DOHH2 (cell line): ENCODE measurements around the gene CDCA5.

Experiments used
- H3F3A ChIP-seq: fragments of 200-600 bp; sonication (generic), shearing (Covaris generic); 2 replicates; pipeline ENCODE4 v1.6.0; 2016; ENCODE audit warnings: antibody characterized with exemption, mild to moderate bottlenecking; ENCODE audit not compliant: control insufficient read depth, insufficient read depth
- H3K27ac ChIP-seq: fragments of 200-600 bp; sonication (generic); 2 replicates; pipeline ENCODE4 v1.5.1; 2014; ENCODE audit warnings: low read depth, mild to moderate bottlenecking, low read length, moderate library complexity
- H3K27me3 ChIP-seq: fragments of 200-600 bp; sonication (generic); 2 replicates; pipeline ENCODE4 v1.6.1; 2014; ENCODE audit warnings: mild to moderate bottlenecking, low read length, mixed read lengths; ENCODE audit not compliant: control insufficient read depth
- H3K36me3 ChIP-seq: fragments of 200-600 bp; sonication (generic); 2 replicates; pipeline ENCODE4 v1.6.1; 2014; ENCODE audit warnings: mild to moderate bottlenecking, low read length, moderate library complexity, mixed read lengths; ENCODE audit not compliant: control insufficient read depth
- H3K4me1 ChIP-seq: fragments of 200-600 bp; sonication (generic); 2 replicates; pipeline ENCODE4 v1.6.1; 2014; ENCODE audit warnings: mild to moderate bottlenecking, low read length, mixed read lengths; ENCODE audit not compliant: control insufficient read depth
- H3K4me2 ChIP-seq: fragments of 200-600 bp; sonication (generic); 2 replicates; pipeline ENCODE4 v1.6.0; 2014; ENCODE audit warnings: mild to moderate bottlenecking, low read length, moderate library complexity
- H3K4me3 ChIP-seq: fragments of 200-600 bp; sonication (generic); 2 replicates; pipeline ENCODE4 v1.5.1; 2014; ENCODE audit warnings: mild to moderate bottlenecking, low read length, mixed read lengths
- H3K79me2 ChIP-seq: fragments of 200-600 bp; sonication (generic); 2 replicates; pipeline ENCODE4 v1.6.1; 2014; ENCODE audit warnings: mild to moderate bottlenecking, low read length, mixed read lengths; ENCODE audit not compliant: control insufficient read depth
- H3K9me2 ChIP-seq: fragments of 200-600 bp; sonication (generic); replicated peaks from 2 replicates; pipeline ENCODE4 v1.6.1; 2014; ENCODE audit warnings: mild to moderate bottlenecking, low read length, mixed read lengths; ENCODE audit not compliant: control insufficient read depth
- H3K9me3 ChIP-seq: fragments of 200-600 bp; sonication (generic); 2 replicates; pipeline ENCODE4 v1.6.1; 2014; ENCODE audit warnings: antibody characterized with exemption, low read length, mixed read lengths; ENCODE audit not compliant: control insufficient read depth, insufficient read depth
- H4K20me1 ChIP-seq: fragments of 200-600 bp; sonication (generic); 2 replicates; pipeline ENCODE4 v1.6.0; 2014; ENCODE audit warnings: low read depth, mild to moderate bottlenecking, antibody characterized with exemption, low read length, moderate library complexity; ENCODE audit not compliant: control insufficient read depth, insufficient read depth
- EZH2phosphoT487 ChIP-seq: fragments of 200-600 bp; sonication (generic); IDR thresholded peaks from 2 replicates; pipeline ENCODE4 v1.6.1; 2017; ENCODE audit warnings: borderline replicate concordance, mild to moderate bottlenecking, antibody characterized with exemption, low read length, moderate library complexity, mixed read lengths
- TF ChIP-seq, protein P1 (sequence below): fragments of 200-600 bp; sonication (generic); IDR thresholded peaks from one replicate; pipeline ENCODE4 v1.5.1; 2014; ENCODE audit warnings: antibody characterized with exemption, mild to moderate bottlenecking, low read depth, low read length; ENCODE audit not compliant: poor library complexity, severe bottlenecking

The CDCA5 gene

GRCh38 chr11:65090628-65091027 lies 6.8 kb upstream of the CDCA5 start:
- Histone ChIP-seq H3K36me3 (peaks cover 21% of the 10 kb centered on the region), H3K79me2 (no peaks in the 10 kb centered on the region), H3K9me2 (no peaks in the 10 kb centered on the region), H3K4me3 (no peak overlapping the region), H3K27me3 (no peaks in the 10 kb centered on the region), H4K20me1 (no peaks in the 10 kb centered on the region), H3K9me3 (no peaks in the 10 kb centered on the region), H3K4me1 (peaks cover 9% of the 10 kb centered on the region), H3K4me2 (no peak overlapping the region), H3K27ac (no peak overlapping the region), H3F3A (peaks cover 13% of the 10 kb centered on the region; the same call in 1 of the 2 replicates)
- TF ChIP-seq, protein P1, sequence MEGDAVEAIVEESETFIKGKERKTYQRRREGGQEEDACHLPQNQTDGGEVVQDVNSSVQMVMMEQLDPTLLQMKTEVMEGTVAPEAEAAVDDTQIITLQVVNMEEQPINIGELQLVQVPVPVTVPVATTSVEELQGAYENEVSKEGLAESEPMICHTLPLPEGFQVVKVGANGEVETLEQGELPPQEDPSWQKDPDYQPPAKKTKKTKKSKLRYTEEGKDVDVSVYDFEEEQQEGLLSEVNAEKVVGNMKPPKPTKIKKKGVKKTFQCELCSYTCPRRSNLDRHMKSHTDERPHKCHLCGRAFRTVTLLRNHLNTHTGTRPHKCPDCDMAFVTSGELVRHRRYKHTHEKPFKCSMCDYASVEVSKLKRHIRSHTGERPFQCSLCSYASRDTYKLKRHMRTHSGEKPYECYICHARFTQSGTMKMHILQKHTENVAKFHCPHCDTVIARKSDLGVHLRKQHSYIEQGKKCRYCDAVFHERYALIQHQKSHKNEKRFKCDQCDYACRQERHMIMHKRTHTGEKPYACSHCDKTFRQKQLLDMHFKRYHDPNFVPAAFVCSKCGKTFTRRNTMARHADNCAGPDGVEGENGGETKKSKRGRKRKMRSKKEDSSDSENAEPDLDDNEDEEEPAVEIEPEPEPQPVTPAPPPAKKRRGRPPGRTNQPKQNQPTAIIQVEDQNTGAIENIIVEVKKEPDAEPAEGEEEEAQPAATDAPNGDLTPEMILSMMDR: no peak
- TF ChIP-seq EZH2phosphoT487: no peak

- no peaks in the 10 kb centered on the region for H3K27me3 ChIP-seq
- H3K9me3 ChIP-seq: no peaks in the 10 kb centered on the region
- peaks cover 12% of the 10 kb centered on the region; the same call in 1 of the 2 replicates for H3F3A ChIP-seq
- H3K9me2 ChIP-seq: no peaks in the 10 kb centered on the region
- peaks cover 13% of the 10 kb centered on the region for H3K4me1 ChIP-seq
- peaks cover 26% of the 10 kb centered on the region for H3K36me3 ChIP-seq
- H3K79me2 ChIP-seq: peaks cover 10% of the 10 kb centered on the region
- no peak overlapping the region for H3K27ac ChIP-seq
- no peaks in the 10 kb centered on the region for H4K20me1 ChIP-seq
- no peak overlapping the region for H3K4me2 ChIP-seq
- TF ChIP-seq EZH2phosphoT487: no peak
- TF ChIP-seq, protein P1: no peak
- H3K4me3 ChIP-seq: no peak overlapping the region
Measured at GRCh38 chr11:65089621-65090020, 5.8 kb upstream of the CDCA5 start.

DNA sequence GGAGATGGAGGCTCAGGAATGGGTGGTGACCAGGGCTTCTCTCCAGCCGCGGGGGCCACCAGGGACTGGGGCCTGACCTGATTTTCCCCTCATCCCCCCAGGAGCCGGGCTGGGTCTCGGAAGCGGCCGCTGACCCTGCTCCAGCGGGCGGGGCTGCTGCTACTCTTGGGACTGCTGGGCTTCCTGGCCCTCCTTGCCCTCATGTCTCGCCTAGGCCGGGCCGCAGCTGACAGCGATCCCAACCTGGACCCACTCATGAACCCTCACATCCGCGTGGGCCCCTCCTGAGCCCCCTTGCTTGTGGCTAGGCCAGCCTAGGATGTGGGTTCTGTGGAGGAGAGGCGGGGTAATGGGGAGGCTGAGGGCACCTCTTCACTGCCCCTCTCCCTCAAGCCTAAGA lies 4.0 kb upstream of the CDCA5 start:
- Histone ChIP-seq H3K9me2 (no peaks in the 10 kb centered on the region), H3K27me3 (no peaks in the 10 kb centered on the region), H3K79me2 (peaks cover 25% of the 10 kb centered on the region), H3K4me1 (peaks cover 17% of the 10 kb centered on the region), H4K20me1 (no peaks in the 10 kb centered on the region), H3K27ac (no peak overlapping the region), H3F3A (peaks cover 8% of the 10 kb centered on the region; the same call in 1 of the 2 replicates), H3K4me3 (no peak overlapping the region), H3K36me3 (peaks cover 36% of the 10 kb centered on the region), H3K4me2 (no peak overlapping the region), H3K9me3 (no peaks in the 10 kb centered on the region)
- TF ChIP-seq EZH2phosphoT487: no peak
- TF ChIP-seq, protein P1: no peak
